GM23338 (cell line): ENCODE data around the gene MCC. TPM values are rescaled to one million over a fixed set of nuclear protein-coding genes. Genes with fewer than 3 reads are reported as not detected.
A peak's percentile ranks its signal among the peaks of the same experiment; 100 is the strongest.

ENCODE experiments used
- ATAC-seq: fragments of 200-7000 bp; cut with Tn5 transposase; 3 replicates; pipeline ENCODE4 v1.9.1; 2020
- DNase-seq: peaks from one replicate; pipeline ENCODE4 v3.0.0-alpha.2; 2015; ENCODE audit warnings: low spot score
- H2AFZ ChIP-seq: fragments of 200-600 bp; sonication (generic); 2 replicates; pipeline ENCODE4 v1.8.0; 2016; ENCODE audit warnings: antibody characterized with exemption, mild to moderate bottlenecking, moderate library complexity
- H3F3A ChIP-seq: fragments of 200-600 bp; sonication (generic); replicated peaks from 2 replicates; pipeline ENCODE4 v1.8.0; 2017; ENCODE audit warnings: antibody characterized with exemption, mixed run types, low read depth
- H3K27ac ChIP-seq: fragments of 200-600 bp; sonication (generic); 2 replicates; pipeline ENCODE4 v1.6.1; 2016; ENCODE audit warnings: low read depth
- H3K27me3 ChIP-seq: fragments of 200-600 bp; sonication (generic); 2 replicates; pipeline ENCODE4 v1.8.0; 2016; ENCODE audit warnings: mild to moderate bottlenecking, mixed run types, moderate library complexity; ENCODE audit not compliant: insufficient read depth
- H3K36me3 ChIP-seq: fragments of 200-600 bp; sonication (generic); 2 replicates; pipeline ENCODE4 v1.8.0; 2016; ENCODE audit warnings: mild to moderate bottlenecking; ENCODE audit not compliant: insufficient read depth
- H3K4me1 ChIP-seq: fragments of 200-600 bp; sonication (generic); 2 replicates; pipeline ENCODE4 v1.8.0; 2016; ENCODE audit warnings: mild to moderate bottlenecking, moderate library complexity; ENCODE audit not compliant: insufficient read depth
- H3K4me2 ChIP-seq: fragments of 200-600 bp; sonication (generic); 2 replicates; pipeline ENCODE4 v1.7.1; 2017; ENCODE audit warnings: mixed run types
- H3K4me3 ChIP-seq: fragments of 200-600 bp; sonication (generic); 2 replicates; pipeline ENCODE4 v1.6.1; 2016; ENCODE audit warnings: mixed run types
- H3K79me2 ChIP-seq: fragments of 200-600 bp; sonication (generic); replicated peaks from 2 replicates; pipeline ENCODE4 v1.8.0; 2017; ENCODE audit warnings: mild to moderate bottlenecking; ENCODE audit not compliant: insufficient read depth
- H3K9me2 ChIP-seq: fragments of 200-600 bp; sonication (generic); 2 replicates; pipeline ENCODE4 v1.8.0; 2017; ENCODE audit not compliant: insufficient read depth
- H4K20me1 ChIP-seq: fragments of 200-600 bp; sonication (generic); replicated peaks from 2 replicates; pipeline ENCODE4 v1.8.0; 2017; ENCODE audit warnings: mild to moderate bottlenecking; ENCODE audit not compliant: insufficient read depth
- H3K27ac Mint-ChIP-seq: 2 replicates; pipeline ENCODE4 v1.8.0; 2020; ENCODE audit warnings: inconsistent platforms, mild to moderate bottlenecking, moderate library complexity, mixed read lengths
- H3K27me3 Mint-ChIP-seq: 3 replicates; pipeline ENCODE4 v1.8.0; 2022; ENCODE audit warnings: low read depth, mild to moderate bottlenecking, moderate library complexity, mixed read lengths, inconsistent platforms; ENCODE audit not compliant: insufficient read depth, poor library complexity
- H3K36me3 Mint-ChIP-seq: 3 replicates; pipeline ENCODE4 v1.8.0; 2021; ENCODE audit warnings: low read depth, mild to moderate bottlenecking, inconsistent platforms, moderate library complexity, mixed read lengths
- H3K4me1 Mint-ChIP-seq: 3 replicates; pipeline ENCODE4 v1.8.0; 2020; ENCODE audit warnings: mild to moderate bottlenecking, inconsistent platforms, mixed read lengths
- H3K4me3 Mint-ChIP-seq: 3 replicates; pipeline ENCODE4 v1.8.0; 2021; ENCODE audit warnings: moderate library complexity, mild to moderate bottlenecking, inconsistent platforms, mixed read lengths
- H3K9me3 Mint-ChIP-seq: 3 replicates; pipeline ENCODE4 v1.8.0; 2020; ENCODE audit warnings: moderate library complexity, mild to moderate bottlenecking, inconsistent platforms, mixed read lengths
- EZH2 ChIP-seq: fragments of 200-600 bp; sonication (generic); IDR thresholded peaks from one replicate; pipeline ENCODE4 v1.8.0; 2017; ENCODE audit warnings: antibody characterized with exemption, mild to moderate bottlenecking, low read depth; ENCODE audit not compliant: unreplicated experiment
- EZH2phosphoT487 ChIP-seq: fragments of 200-600 bp; sonication (generic); IDR thresholded peaks from one replicate; pipeline ENCODE4 v1.8.1; 2018; ENCODE audit warnings: antibody characterized with exemption; ENCODE audit not compliant: unreplicated experiment
- JUNB ChIP-seq: IDR thresholded peaks from one replicate; pipeline ENCODE4 v1.6.1; 2016; ENCODE audit warnings: antibody characterized with exemption; ENCODE audit not compliant: unreplicated experiment
- NANOG ChIP-seq: IDR thresholded peaks from 2 replicates; pipeline ENCODE4 v1.6.1; 2016; ENCODE audit warnings: antibody characterized with exemption, borderline replicate concordance
- POLR2AphosphoS5 ChIP-seq: IDR thresholded peaks from 2 replicates; pipeline ENCODE4 v1.6.1; 2016; ENCODE audit warnings: antibody characterized with exemption, low read depth
- STAT1 ChIP-seq: IDR thresholded peaks from one replicate; pipeline ENCODE4 v1.6.1; 2016; ENCODE audit warnings: antibody characterized with exemption; ENCODE audit not compliant: unreplicated experiment
- ZNF114 ChIP-seq: fragments of 250-450 bp; sonication (Bioruptor Pico); IDR thresholded peaks from 2 replicates; pipeline ENCODE4 v1.5.0; 2020; ENCODE audit warnings: mild to moderate bottlenecking, moderate library complexity
- ZNF331 ChIP-seq: fragments of 250-450 bp; sonication (Bioruptor Pico); IDR thresholded peaks from 2 replicates; pipeline ENCODE4 v1.5.0; 2020; ENCODE audit warnings: low read depth, mild to moderate bottlenecking, moderate library complexity
- ZNF462 ChIP-seq: fragments of 250-450 bp; sonication (Bioruptor Pico); IDR thresholded peaks from 2 replicates; pipeline ENCODE4 v1.5.0; 2020; ENCODE audit warnings: mild to moderate bottlenecking, moderate library complexity
- polyA plus RNA-seq: library from polyadenylated mRNA; unstranded; fragments of >200 nt; fragmentation: Nextera tagmentation; extraction: Ambion mirVana; gene quantifications from 2 replicates; pipeline ENCODE4 v1.2.1, GENCODE V29; 2016
- total RNA-seq: library from RNA; depleted of rRNA; stranded (reverse); fragments of >200 nt; shearing (Covaris generic); gene quantifications from 2 replicates; pipeline ENCODE4 v1.2.3, GENCODE V29; 2014

MCC gene
- total and polyA plus RNA-seq, 2 experiments from 2014 or later = 3.8 to 10.1 TPM

- TF ChIP-seq EZH2 = no peak
- no peak for TF ChIP-seq STAT1
- TF ChIP-seq JUNB = no peak
- no peak for TF ChIP-seq POLR2AphosphoS5
These were observed 416.9 kb downstream of the MCC start (continued) for GRCh38 chr5:113071401-113071800.

- Histone ChIP-seq H3K27me3 (no peaks in the 10 kb centered on the region), H2AFZ (no peak overlapping the region), H3K4me3 (no peak overlapping the region), H3K36me3 (0 out of 2 replicates have a peak, but pooled peaks cover 4% of the 10 kb centered on the region), H3K79me2 (no peaks in the 10 kb centered on the region), H3K4me2 (peak overlapping the region; percentile 64), H4K20me1 (no peaks in the 10 kb centered on the region), H3K27ac (no peak overlapping the region), H3F3A (peaks cover 8% of the 10 kb centered on the region; the same call in 1 of the 2 replicates), H3K4me1 (peaks cover 27% of the 10 kb centered on the region), H3K9me2 (peaks cover 18% of the 10 kb centered on the region)
- DNase-seq (peak; percentile 54), ATAC-seq (peak; percentile 83)
- TF ChIP-seq POLR2AphosphoS5 = no peak
- TF ChIP-seq ZNF331 = no peak
- no peak for TF ChIP-seq EZH2
- no peak for TF ChIP-seq NANOG
- no peak for TF ChIP-seq EZH2phosphoT487
- TF ChIP-seq ZNF114 = no peak
- TF ChIP-seq ZNF462 (CRISPR knock-in tag) = peak; percentile 40; the same call in 1 of the 2 replicates
- Mint-ChIP-seq H3K4me1 (peaks cover 44% of the 10 kb centered on the region), H3K27me3 (peaks cover 8% of the 10 kb centered on the region), H3K4me3 (no peak overlapping the region), H3K36me3 (peaks cover 53% of the 10 kb centered on the region), H3K27ac (no peak overlapping the region), H3K9me3 (peaks cover 13% of the 10 kb centered on the region)
These were observed 417.4 kb downstream of the MCC start for GRCh38 chr5:113070901-113071300.
